Measurements from ENCODE around the gene TRPV2. TPM values are rescaled to one million over a fixed set of nuclear protein-coding genes. Genes with fewer than 3 reads are reported as not detected.
A peak's percentile ranks its signal among the peaks of the same experiment; 100 is the strongest.

Gene TRPV2
- total RNA-seq, 2 experiments from 2014 or later: 97.0 to 107 TPM

- POLR2A ChIA-PET: interaction anchor here (0.6 to 6.3 kb wide), 5 partner anchors 9 to 38 kb away, joined by 3 to 69 read pairs (median 4); partner anchors contain the start of gene UBB
- H3K36me3 Mint-ChIP-seq: peaks cover 28% of the 10 kb centered on the region
Observed at GRCh38 chr17:16419074-16419928, 3.9 kb downstream of the TRPV2 start.

GRCh38 chr17:16419929-16420271 is 4.5 kb downstream of the TRPV2 start:
- DNase-seq (peak; percentile 57), ATAC-seq (ENCODE audit: low read depth) (no peak)
- Mint-ChIP-seq H3K4me3 (peak overlapping the region; percentile 73), H3K27me3 (no peaks in the 10 kb centered on the region), H3K27ac (no peak overlapping the region), H3K9me3 (no peaks in the 10 kb centered on the region), H3K4me1 (peaks cover 29% of the 10 kb centered on the region), H3K36me3 (peaks cover 28% of the 10 kb centered on the region)
- POLR2A ChIA-PET: interaction anchor here (1.8 to 6.3 kb wide), 2 partner anchors 18 to 39 kb away, joined by 9 to 69 read pairs; partner anchors contain the start of gene UBB

More at GRCh38 chr17:16419074-16419928, 3.9 kb downstream of the TRPV2 start:
- peak overlapping the region; percentile 73 for H3K4me3 Mint-ChIP-seq
- peaks cover 33% of the 10 kb centered on the region for H3K4me1 Mint-ChIP-seq
- ATAC-seq (ENCODE audit: low read depth): peak; percentile 14
- no peaks in the 10 kb centered on the region for H3K9me3 Mint-ChIP-seq
- H3K27ac Mint-ChIP-seq: peak overlapping the region; percentile 31
- no peak for DNase-seq
- H3K27me3 Mint-ChIP-seq: no peaks in the 10 kb centered on the region

- POLR2A ChIA-PET: no interaction called here
- Mint-ChIP-seq H3K4me3 (no peak overlapping the region), H3K9me3 (no peaks in the 10 kb centered on the region), H3K4me1 (peaks cover 25% of the 10 kb centered on the region), H3K27ac (no peak overlapping the region), H3K27me3 (no peaks in the 10 kb centered on the region), H3K36me3 (peaks cover 29% of the 10 kb centered on the region)
- ATAC-seq (ENCODE audit: low read depth) (no peak), DNase-seq (no peak)
Observed at GRCh38 chr17:16422416-16422815, 7.0 kb downstream of the TRPV2 start.

GRCh38 chr17:16423226-16423872 is 8.0 kb downstream of the TRPV2 start:
- H3K27me3 Mint-ChIP-seq: no peaks in the 10 kb centered on the region
- H3K27ac Mint-ChIP-seq: no peak overlapping the region
- peaks cover 20% of the 10 kb centered on the region for H3K4me1 Mint-ChIP-seq
- ATAC-seq (ENCODE audit: low read depth): no peak
- no peaks in the 10 kb centered on the region for H3K9me3 Mint-ChIP-seq
- no peak for DNase-seq
- peaks cover 25% of the 10 kb centered on the region for H3K36me3 Mint-ChIP-seq
- POLR2A ChIA-PET: interaction anchor here (0.9 kb wide), 1 partner anchor 43 kb away, joined by 3 read pairs; the partner anchor contains the start of gene UBB
- H3K4me3 Mint-ChIP-seq: no peak overlapping the region

DNA sequence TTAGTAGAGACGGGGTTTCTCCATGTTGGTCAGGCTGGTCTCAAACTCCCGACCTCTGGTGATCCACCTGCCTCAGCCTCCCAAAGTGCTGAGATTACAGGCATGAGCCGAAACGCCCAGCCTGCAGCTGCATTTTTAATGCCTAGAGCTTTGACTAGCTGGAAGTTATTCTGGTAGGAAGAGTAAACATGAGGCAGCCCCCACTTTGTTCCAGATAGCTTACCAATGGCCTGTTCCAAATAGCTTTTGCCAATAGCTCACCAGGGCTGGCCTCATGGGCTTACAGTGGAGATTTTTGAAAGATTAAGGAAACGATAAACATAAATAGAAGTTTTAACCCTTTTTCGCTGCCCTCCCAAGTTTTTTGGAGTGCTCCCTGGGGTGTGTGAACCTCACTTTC is 9.8 kb downstream of the TRPV2 start:
- ATAC-seq (ENCODE audit: low read depth): no peak
- Mint-ChIP-seq H3K4me1 (peaks cover 4% of the 10 kb centered on the region), H3K27ac (no peak overlapping the region), H3K9me3 (no peaks in the 10 kb centered on the region), H3K4me3 (no peak overlapping the region), H3K27me3 (no peaks in the 10 kb centered on the region), H3K36me3 (peaks cover 18% of the 10 kb centered on the region)
- DNase-seq: no peak
- POLR2A ChIA-PET: interaction anchor here (0.9 to 1.8 kb wide), 2 partner anchors 9 to 13 kb away, joined by 3 to 8 read pairs; no protein-coding TSS in a partner anchor

GRCh38 chr17:16425698-16426659 is 10.6 kb downstream of the TRPV2 start:
- DNase-seq (no peak), ATAC-seq (ENCODE audit: low read depth) (no peak)
- H3K9me3 Mint-ChIP-seq: no peaks in the 10 kb centered on the region
- POLR2A ChIA-PET: interaction anchor here (0.5 to 1.8 kb wide), 3 partner anchors 10 to 15 kb away, joined by 3 to 8 read pairs (median 3); no protein-coding TSS in a partner anchor
- H3K27ac Mint-ChIP-seq: no peak overlapping the region
- peaks cover 14% of the 10 kb centered on the region for H3K36me3 Mint-ChIP-seq
- H3K4me3 Mint-ChIP-seq: no peak overlapping the region
- H3K4me1 Mint-ChIP-seq: peaks cover 4% of the 10 kb centered on the region
- no peaks in the 10 kb centered on the region for H3K27me3 Mint-ChIP-seq

DNA sequence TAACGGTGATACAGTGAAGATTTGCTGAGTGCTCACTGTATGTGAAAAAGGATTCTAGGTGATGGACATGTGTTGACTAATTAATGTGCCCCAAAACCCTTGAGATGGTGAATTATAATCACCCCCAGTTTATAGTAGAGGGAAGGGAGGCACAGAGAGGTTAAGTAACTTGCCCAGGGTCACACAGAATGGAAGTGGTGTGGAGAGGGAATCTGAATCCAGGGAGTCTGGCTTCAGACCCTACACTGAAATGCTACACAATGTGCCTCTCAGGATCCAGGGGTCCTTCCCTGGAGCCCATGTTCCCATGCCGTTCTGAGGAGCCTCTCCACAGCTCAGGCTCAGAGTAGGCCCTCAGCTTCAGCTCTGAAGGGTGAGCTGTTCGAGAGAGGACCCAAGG is 11.6 kb downstream of the TRPV2 start:
- H3K4me1 Mint-ChIP-seq: peaks cover 2% of the 10 kb centered on the region
- no peaks in the 10 kb centered on the region for H3K9me3 Mint-ChIP-seq
- H3K27ac Mint-ChIP-seq: no peak overlapping the region
- H3K27me3 Mint-ChIP-seq: no peaks in the 10 kb centered on the region
- peaks cover 14% of the 10 kb centered on the region for H3K36me3 Mint-ChIP-seq
- H3K4me3 Mint-ChIP-seq: no peak overlapping the region
- ATAC-seq (ENCODE audit: low read depth) (no peak), DNase-seq (no peak)
- POLR2A ChIA-PET: interaction anchor here (0.5 to 4.0 kb wide), 5 partner anchors 9 to 46 kb away, joined by 3 to 20 read pairs (median 3); partner anchors contain the start of gene UBB

DNA sequence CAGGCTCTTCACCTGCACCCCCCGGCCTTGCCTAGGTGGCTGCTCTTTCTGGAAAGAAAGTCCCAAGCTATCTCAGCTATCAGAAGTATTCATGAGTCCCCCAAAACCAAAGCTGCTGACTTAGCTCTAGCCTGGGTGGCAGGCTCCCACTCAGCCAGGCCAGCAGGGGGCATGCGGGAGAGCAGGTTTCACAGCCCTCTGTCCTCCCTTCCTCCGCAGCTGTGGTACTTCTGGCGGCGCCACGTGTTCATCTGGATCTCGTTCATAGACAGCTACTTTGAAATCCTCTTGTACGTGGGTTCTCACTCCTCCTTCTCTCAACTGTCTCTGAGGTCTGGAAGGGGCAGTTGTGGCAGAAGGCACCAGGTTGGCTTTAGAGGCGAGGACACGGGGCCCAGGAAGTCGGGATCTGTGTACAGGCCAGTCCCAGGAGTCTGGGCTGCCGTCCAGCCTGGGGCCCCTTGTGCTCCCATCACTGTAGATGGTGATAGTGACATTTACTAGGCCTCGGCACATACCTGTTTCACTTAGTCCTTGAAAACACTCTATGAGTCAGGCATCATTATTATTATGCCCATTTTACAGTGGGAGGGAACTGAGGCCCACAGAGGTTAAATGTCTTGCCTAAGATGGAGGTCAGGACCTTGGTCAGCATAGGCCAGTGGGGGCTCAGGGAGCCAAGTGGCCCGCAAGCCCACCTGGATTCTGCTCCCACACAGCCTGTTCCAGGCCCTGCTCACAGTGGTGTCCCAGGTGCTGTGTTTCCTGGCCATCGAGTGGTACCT is 12.9 kb downstream of the TRPV2 start:
- POLR2A ChIA-PET: interaction anchor here (0.7 to 4.0 kb wide), 5 partner anchors 8 to 48 kb away, joined by 3 to 20 read pairs (median 3); partner anchors contain the start of gene UBB
- ATAC-seq (ENCODE audit: low read depth) (peak; percentile 70), DNase-seq (peak; percentile 58)
- peaks cover 12% of the 10 kb centered on the region for H3K36me3 Mint-ChIP-seq
- H3K9me3 Mint-ChIP-seq: no peaks in the 10 kb centered on the region
- no peak overlapping the region for H3K27ac Mint-ChIP-seq
- H3K4me3 Mint-ChIP-seq: no peak overlapping the region
- H3K4me1 Mint-ChIP-seq: peaks cover 4% of the 10 kb centered on the region
- H3K27me3 Mint-ChIP-seq: no peaks in the 10 kb centered on the region

DNA sequence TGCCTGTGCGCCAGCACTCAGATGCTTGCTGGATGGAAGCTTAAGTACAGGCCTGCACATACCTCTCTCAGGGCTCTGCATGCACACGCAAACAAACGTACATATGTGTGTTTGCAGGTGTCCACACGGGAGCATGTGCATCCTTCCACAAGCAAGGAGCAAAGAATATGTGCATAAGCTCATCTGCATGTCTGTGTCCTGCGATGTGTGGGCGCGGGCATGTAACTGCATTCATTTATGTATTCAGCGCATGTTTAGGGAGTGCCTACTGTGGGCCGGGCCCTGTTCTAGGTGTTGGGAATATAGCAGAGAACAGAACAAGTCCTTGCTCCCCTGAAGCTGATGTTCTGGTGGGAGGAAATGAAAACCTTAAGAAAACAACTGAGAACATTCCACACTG is 13.7 kb downstream of the TRPV2 start:
- Mint-ChIP-seq H3K36me3 (peaks cover 12% of the 10 kb centered on the region), H3K9me3 (no peaks in the 10 kb centered on the region), H3K4me3 (no peak overlapping the region), H3K4me1 (peaks cover 4% of the 10 kb centered on the region), H3K27ac (no peak overlapping the region), H3K27me3 (no peaks in the 10 kb centered on the region)
- POLR2A ChIA-PET: interaction anchor here (0.6 to 4.0 kb wide), 3 partner anchors 9 to 216 kb away, joined by 3 to 20 read pairs (median 4); partner anchors contain the start of gene TRPV2
- no peak for DNase-seq
- no peak for ATAC-seq (ENCODE audit: low read depth)

GRCh38 chr17:16430650-16431049 is 15.3 kb downstream of the TRPV2 start:
- Mint-ChIP-seq H3K27ac (no peak overlapping the region), H3K27me3 (no peaks in the 10 kb centered on the region), H3K9me3 (no peaks in the 10 kb centered on the region), H3K4me1 (peaks cover 4% of the 10 kb centered on the region), H3K36me3 (peaks cover 10% of the 10 kb centered on the region), H3K4me3 (no peak overlapping the region)
- ATAC-seq (ENCODE audit: low read depth) (no peak), DNase-seq (no peak)
- POLR2A ChIA-PET: interaction anchor here (4.0 kb wide), 1 partner anchor 8 kb away, joined by 20 read pairs; no protein-coding TSS in a partner anchor

DNA sequence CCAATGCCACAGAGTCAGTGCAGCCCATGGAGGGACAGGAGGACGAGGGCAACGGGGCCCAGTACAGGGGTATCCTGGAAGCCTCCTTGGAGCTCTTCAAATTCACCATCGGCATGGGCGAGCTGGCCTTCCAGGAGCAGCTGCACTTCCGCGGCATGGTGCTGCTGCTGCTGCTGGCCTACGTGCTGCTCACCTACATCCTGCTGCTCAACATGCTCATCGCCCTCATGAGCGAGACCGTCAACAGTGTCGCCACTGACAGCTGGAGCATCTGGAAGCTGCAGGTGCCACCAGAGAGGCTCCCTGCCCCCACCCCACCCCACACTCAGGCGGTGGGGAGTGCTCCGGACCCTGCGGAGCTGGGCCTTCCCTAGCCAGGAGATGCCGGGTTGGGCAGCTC is 16.6 kb downstream of the TRPV2 start:
- no peak for ATAC-seq (ENCODE audit: low read depth)
- Mint-ChIP-seq H3K4me3 (no peak overlapping the region), H3K4me1 (peaks cover 4% of the 10 kb centered on the region), H3K9me3 (no peaks in the 10 kb centered on the region), H3K27ac (no peak overlapping the region), H3K27me3 (no peaks in the 10 kb centered on the region), H3K36me3 (peaks cover 5% of the 10 kb centered on the region)
- POLR2A ChIA-PET: interaction anchor here (1.2 kb wide), 1 partner anchor 15 kb away, joined by 12 read pairs; no protein-coding TSS in a partner anchor
- no peak for DNase-seq

DNA sequence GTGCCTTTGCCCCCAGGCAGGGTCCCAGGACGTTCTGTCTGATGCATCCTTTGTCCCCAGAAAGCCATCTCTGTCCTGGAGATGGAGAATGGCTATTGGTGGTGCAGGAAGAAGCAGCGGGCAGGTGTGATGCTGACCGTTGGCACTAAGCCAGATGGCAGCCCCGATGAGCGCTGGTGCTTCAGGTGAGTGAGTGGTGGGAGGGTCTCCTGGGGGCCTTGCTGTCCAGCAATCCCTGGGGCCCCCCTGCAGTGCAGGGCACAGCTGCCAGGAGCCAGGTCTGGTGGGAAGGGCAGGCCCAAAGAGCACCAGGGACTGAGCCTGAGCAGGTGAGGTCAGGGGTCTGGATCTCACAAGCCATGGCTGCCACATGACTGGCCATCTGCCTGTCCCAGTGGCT is 18.1 kb downstream of the TRPV2 start:
- Mint-ChIP-seq H3K27ac (no peak overlapping the region), H3K4me3 (no peak overlapping the region)
- POLR2A ChIA-PET: interaction anchor here (1.0 kb wide), 1 partner anchor 15 kb away, joined by 3 read pairs; no protein-coding TSS in a partner anchor

More for the DNA sequence above, 18.1 kb downstream of the TRPV2 start:
- DNase-seq: no peak
- Mint-ChIP-seq H3K9me3 (no peaks in the 10 kb centered on the region), H3K36me3 (peaks cover 9% of the 10 kb centered on the region), H3K27me3 (no peaks in the 10 kb centered on the region), H3K4me1 (peaks cover 9% of the 10 kb centered on the region)
- no peak for ATAC-seq (ENCODE audit: low read depth)

Data from activated naive CD8-positive, alpha-beta T cell treated with anti-CD3 and anti-CD28 coated beads, Interleukin-2, amount 10 ng/mL, durations not matched to agents 7 days and 5 days (primary cell).